ENCODE results near the gene AP4E1. TPM values are rescaled to one million over a fixed set of nuclear protein-coding genes. Genes with fewer than 3 reads are reported as not detected.

AP4E1 gene
- total RNA-seq, 1 experiment from 2014 or later = 11.8 TPM

Other genes with a start within 250 kb of the AP4E1 start
- 31.8 and 40.2 TPM in 2 replicates for gene TRPM7, start 221.9 kb upstream of the AP4E1 start, total RNA-seq (2014; rRNA removed; shearing (Covaris generic))
- 107 and 125 TPM in 2 replicates for gene SPPL2A, start 143.0 kb upstream of the AP4E1 start, total RNA-seq (2014; rRNA removed; shearing (Covaris generic))
- gene TNFAIP8L3, start 186.2 kb downstream of the AP4E1 start, total RNA-seq (2014; rRNA removed; shearing (Covaris generic)) = 0.07 TPM in 1 of 2 replicates, not detected in the other

Data from NCI-H460 (cell line).